ENCODE measurements around the gene TEAD4. TPM values are rescaled to one million over a fixed set of nuclear protein-coding genes. Genes with fewer than 3 reads are reported as not detected.

The TEAD4 gene
- total and polyA plus RNA-seq, 2 experiments from 2014 or later: 68.1 to 145 TPM

GRCh38 chr12:2976581-2976996 lies 17.4 kb downstream of the TEAD4 start:
- Histone ChIP-seq H3K27ac (ENCODE audit: low read depth) (peak overlapping the region; percentile 42), H2AFZ (no peak overlapping the region), H3K36me3 (ENCODE audit: insufficient read depth) (peaks cover 5% of the 10 kb centered on the region; the same call in 1 of the 2 replicates), H3F3A (replicated peaks; ENCODE audit: low read depth) (0 out of 2 replicates have a peak, but pooled peaks cover 24% of the 10 kb centered on the region), H3K9me2 (ENCODE audit: insufficient read depth) (no peaks in the 10 kb centered on the region), H3K27me3 (ENCODE audit: insufficient read depth) (no peaks in the 10 kb centered on the region), H3K79me2 (replicated peaks; ENCODE audit: insufficient read depth) (peaks cover 100% of the 10 kb centered on the region), H3K4me1 (ENCODE audit: insufficient read depth) (peaks cover 43% of the 10 kb centered on the region), H3K4me2 (peak overlapping the region; percentile 69), H3K4me3 (no peak overlapping the region), H4K20me1 (replicated peaks; ENCODE audit: insufficient read depth) (peaks cover 61% of the 10 kb centered on the region)
- Mint-ChIP-seq H3K4me1 (peaks cover 48% of the 10 kb centered on the region), H3K4me3 (peak overlapping the region; percentile 26; the same call in 1 of the 3 replicates), H3K36me3 (ENCODE audit: low read depth) (peaks cover 39% of the 10 kb centered on the region), H3K27ac (peak overlapping the region; percentile 55; the same call in 1 of the 2 replicates), H3K27me3 (ENCODE audit: insufficient read depth, low read depth, poor library complexity) (peaks cover 19% of the 10 kb centered on the region), H3K9me3 (no peaks in the 10 kb centered on the region; the same call in 2 of the 3 replicates)
- TF ChIP-seq NANOG (IDR thresholded peaks at IDR 0.05; ENCODE audit: borderline replicate concordance) (no peak), ZNF114 (CRISPR knock-in tag; IDR thresholded peaks at IDR 0.05) (no peak), CTCF (conservative IDR thresholded peaks at IDR 0.05; ENCODE audit: low read depth in 2 of 2) (no peak), STAT1 (IDR thresholded peaks at IDR 0.05; ENCODE audit: unreplicated experiment) (no peak), JUNB (IDR thresholded peaks at IDR 0.05; ENCODE audit: unreplicated experiment) (no peak), REST (IDR thresholded peaks at IDR 0.05; ENCODE audit: unreplicated experiment) (no peak), ETS1 (IDR thresholded peaks at IDR 0.05) (no peak), POLR2AphosphoS5 (IDR thresholded peaks at IDR 0.05; ENCODE audit: low read depth) (no peak), ZNF331 (CRISPR knock-in tag; IDR thresholded peaks at IDR 0.05; ENCODE audit: low read depth) (no peak), CREB1 (CRISPR knock-in tag; IDR thresholded peaks at IDR 0.05; ENCODE audit: low read depth) (no peak), EZH2 (IDR thresholded peaks at IDR 0.05; ENCODE audit: low read depth, unreplicated experiment) (no peak), ZNF462 (CRISPR knock-in tag; IDR thresholded peaks at IDR 0.05) (no peak), EZH2phosphoT487 (IDR thresholded peaks at IDR 0.05; ENCODE audit: unreplicated experiment) (no peak)
- DNase-seq (ENCODE audit: low spot score): peak; percentile 38
- ATAC-seq: peak; percentile 32
